ENCODE measurements around the gene GNAI2.

DNA sequence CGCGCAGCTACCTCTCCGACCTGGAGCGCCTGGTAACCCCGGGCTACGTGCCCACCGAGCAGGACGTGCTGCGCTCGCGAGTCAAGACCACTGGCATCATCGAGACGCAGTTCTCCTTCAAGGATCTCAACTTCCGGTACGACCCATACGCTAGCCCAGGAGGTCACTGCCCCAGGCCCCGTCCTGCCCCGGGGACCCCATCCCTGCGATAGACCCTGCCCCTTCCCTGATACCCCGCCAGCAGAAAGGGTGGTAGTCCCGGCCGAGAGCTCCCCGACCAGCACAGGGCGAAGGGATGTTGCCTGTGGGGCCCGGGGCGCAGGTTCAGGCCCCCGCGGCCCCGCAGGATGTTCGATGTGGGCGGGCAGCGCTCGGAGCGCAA is 42.3 kb upstream of the GNAI2 start:
- TF ChIP-seq, protein P1, sequence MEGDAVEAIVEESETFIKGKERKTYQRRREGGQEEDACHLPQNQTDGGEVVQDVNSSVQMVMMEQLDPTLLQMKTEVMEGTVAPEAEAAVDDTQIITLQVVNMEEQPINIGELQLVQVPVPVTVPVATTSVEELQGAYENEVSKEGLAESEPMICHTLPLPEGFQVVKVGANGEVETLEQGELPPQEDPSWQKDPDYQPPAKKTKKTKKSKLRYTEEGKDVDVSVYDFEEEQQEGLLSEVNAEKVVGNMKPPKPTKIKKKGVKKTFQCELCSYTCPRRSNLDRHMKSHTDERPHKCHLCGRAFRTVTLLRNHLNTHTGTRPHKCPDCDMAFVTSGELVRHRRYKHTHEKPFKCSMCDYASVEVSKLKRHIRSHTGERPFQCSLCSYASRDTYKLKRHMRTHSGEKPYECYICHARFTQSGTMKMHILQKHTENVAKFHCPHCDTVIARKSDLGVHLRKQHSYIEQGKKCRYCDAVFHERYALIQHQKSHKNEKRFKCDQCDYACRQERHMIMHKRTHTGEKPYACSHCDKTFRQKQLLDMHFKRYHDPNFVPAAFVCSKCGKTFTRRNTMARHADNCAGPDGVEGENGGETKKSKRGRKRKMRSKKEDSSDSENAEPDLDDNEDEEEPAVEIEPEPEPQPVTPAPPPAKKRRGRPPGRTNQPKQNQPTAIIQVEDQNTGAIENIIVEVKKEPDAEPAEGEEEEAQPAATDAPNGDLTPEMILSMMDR (conservative IDR thresholded peaks at IDR 0.05 in 1 of 2, IDR thresholded peaks at IDR 0.05 in 1 of 2; ENCODE audit: extremely low read depth in 1 of 2, insufficient read depth in 1 of 2, low read depth in 1 of 2, low read length in 2 of 2) = no peak
- no peak for TF ChIP-seq EZH2 (IDR thresholded peaks at IDR 0.05; ENCODE audit: borderline replicate concordance, low read length)

Measured in mammary epithelial cell (primary cell).